GM12878 (cell line): ENCODE data around the gene TIA1. TPM values are rescaled to one million over a fixed set of nuclear protein-coding genes. Genes with fewer than 3 reads are reported as not detected.

Experiments used
- BHLHE40 ChIP-seq, 2 experiments: fragments of 450-650 bp in 1 of 2; IDR thresholded peaks; 2 replicates each; pipeline ENCODE4 v1.6.1; 2011 to 2017; ENCODE audit warnings: low read depth in 2 of 2, borderline replicate concordance in 1 of 2, improper control_type of control experiment in 1 of 2, low read length in 1 of 2, mild to moderate bottlenecking in 1 of 2
- STAT1 ChIP-seq: fragments of 450-650 bp; conservative IDR thresholded peaks from 2 replicates; pipeline ENCODE4 v1.6.1; 2014; ENCODE audit warnings: antibody characterized with exemption, mild to moderate bottlenecking
- TCF7 ChIP-seq: IDR thresholded peaks from 2 replicates; pipeline ENCODE4 v1.6.1; 2014; ENCODE audit warnings: antibody characterized with exemption, borderline replicate concordance
- polyA plus RNA-seq, 11 experiments: library from polyadenylated mRNA; depleted of rRNA in 4 of 11; unstranded in 6 of 11; stranded (reverse) in 5 of 11; fragments of >200 nt; fragmentation: Nextera tagmentation in 4 of 11; fragmentation: Illumina TruSeq in 1 of 11; extraction: Ambion mirVana in 4 of 11; extraction: Trizol in 1 of 11; gene quantifications; 1 replicate in 1 of 11; 2 replicates in 10 of 11; pipeline versions ENCODE4 v1.2.1 to v1.2.3, GENCODE V29; 2011 to 2016; ENCODE audit warnings: inconsistent platforms in 2 of 11, missing spikeins in 2 of 11, low read depth in 1 of 11
- total RNA-seq, 4 experiments: library from RNA; depleted of rRNA in 3 of 4; stranded (reverse); fragments of >200 nt in 3 of 4; fragmentation: Illumina TruSeq in 1 of 4; extraction: Trizol in 1 of 4; gene quantifications; 2 replicates each; pipeline versions ENCODE4 v1.2.1 to v1.2.3, GENCODE V29; 2013 to 2021
- TF ChIP-seq, protein P1 (sequence below): fragments of 450-650 bp; IDR thresholded peaks from 2 replicates; pipeline ENCODE4 v1.6.1; 2017; ENCODE audit warnings: mild to moderate bottlenecking, moderate library complexity
- TF ChIP-seq, protein P2 (sequence below): IDR thresholded peaks from 2 replicates; pipeline ENCODE4 v1.6.1; 2011; ENCODE audit warnings: low read depth, mild to moderate bottlenecking, low read length, moderate library complexity, borderline replicate concordance; ENCODE audit errors: extremely low read depth
- TF ChIP-seq, protein P3 (sequence below): fragments of 450-650 bp; IDR thresholded peaks from 2 replicates; pipeline ENCODE4 v1.6.1; 2014; ENCODE audit warnings: mild to moderate bottlenecking
- TF ChIP-seq, protein P4 (sequence below): IDR thresholded peaks from 2 replicates; pipeline ENCODE4 v1.6.1; 2011; ENCODE audit warnings: mild to moderate bottlenecking, low read depth, low read length, moderate library complexity; ENCODE audit not compliant: insufficient replicate concordance

The TIA1 gene
- total and polyA plus RNA-seq, 10 of the 15 experiments (the other 5 are each of a cell fraction or from before 2014, with no cell fraction given), result 21.5 to 155 (median 67.0) TPM

DNA sequence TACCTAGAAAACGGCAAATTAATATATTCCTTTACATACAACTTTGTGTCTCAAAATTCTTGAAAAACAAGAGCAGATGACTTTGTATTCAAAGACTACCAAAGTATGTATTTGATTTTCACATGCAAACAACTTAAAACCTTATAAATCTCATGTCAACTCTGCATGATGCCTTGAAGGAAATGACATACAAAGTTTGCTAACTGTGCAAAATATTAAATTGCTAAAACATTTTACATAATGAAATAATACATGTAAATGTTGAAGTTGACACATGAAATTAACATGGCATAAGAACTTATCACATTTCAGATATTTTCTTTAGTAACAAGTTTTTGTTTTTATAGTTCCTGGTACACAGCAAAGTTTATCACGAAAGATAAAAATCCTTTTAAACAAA, 36.8 kb downstream of the TIA1 start (continued):
- TF ChIP-seq, protein P1, sequence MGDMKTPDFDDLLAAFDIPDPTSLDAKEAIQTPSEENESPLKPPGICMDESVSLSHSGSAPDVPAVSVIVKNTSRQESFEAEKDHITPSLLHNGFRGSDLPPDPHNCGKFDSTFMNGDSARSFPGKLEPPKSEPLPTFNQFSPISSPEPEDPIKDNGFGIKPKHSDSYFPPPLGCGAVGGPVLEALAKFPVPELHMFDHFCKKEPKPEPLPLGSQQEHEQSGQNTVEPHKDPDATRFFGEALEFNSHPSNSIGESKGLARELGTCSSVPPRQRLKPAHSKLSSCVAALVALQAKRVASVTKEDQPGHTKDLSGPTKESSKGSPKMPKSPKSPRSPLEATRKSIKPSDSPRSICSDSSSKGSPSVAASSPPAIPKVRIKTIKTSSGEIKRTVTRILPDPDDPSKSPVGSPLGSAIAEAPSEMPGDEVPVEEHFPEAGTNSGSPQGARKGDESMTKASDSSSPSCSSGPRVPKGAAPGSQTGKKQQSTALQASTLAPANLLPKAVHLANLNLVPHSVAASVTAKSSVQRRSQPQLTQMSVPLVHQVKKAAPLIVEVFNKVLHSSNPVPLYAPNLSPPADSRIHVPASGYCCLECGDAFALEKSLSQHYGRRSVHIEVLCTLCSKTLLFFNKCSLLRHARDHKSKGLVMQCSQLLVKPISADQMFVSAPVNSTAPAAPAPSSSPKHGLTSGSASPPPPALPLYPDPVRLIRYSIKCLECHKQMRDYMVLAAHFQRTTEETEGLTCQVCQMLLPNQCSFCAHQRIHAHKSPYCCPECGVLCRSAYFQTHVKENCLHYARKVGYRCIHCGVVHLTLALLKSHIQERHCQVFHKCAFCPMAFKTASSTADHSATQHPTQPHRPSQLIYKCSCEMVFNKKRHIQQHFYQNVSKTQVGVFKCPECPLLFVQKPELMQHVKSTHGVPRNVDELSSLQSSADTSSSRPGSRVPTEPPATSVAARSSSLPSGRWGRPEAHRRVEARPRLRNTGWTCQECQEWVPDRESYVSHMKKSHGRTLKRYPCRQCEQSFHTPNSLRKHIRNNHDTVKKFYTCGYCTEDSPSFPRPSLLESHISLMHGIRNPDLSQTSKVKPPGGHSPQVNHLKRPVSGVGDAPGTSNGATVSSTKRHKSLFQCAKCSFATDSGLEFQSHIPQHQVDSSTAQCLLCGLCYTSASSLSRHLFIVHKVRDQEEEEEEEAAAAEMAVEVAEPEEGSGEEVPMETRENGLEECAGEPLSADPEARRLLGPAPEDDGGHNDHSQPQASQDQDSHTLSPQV, result no peak
- TF ChIP-seq, protein P2, sequence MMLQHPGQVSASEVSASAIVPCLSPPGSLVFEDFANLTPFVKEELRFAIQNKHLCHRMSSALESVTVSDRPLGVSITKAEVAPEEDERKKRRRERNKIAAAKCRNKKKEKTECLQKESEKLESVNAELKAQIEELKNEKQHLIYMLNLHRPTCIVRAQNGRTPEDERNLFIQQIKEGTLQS, result no peak
- no peak for TF ChIP-seq BHLHE40 (IDR thresholded peaks at IDR 0.05; ENCODE audit: borderline replicate concordance in 1 of 2, low read depth in 2 of 2, low read length in 1 of 2)
- TF ChIP-seq TCF7, result no peak
- TF ChIP-seq, protein P3, sequence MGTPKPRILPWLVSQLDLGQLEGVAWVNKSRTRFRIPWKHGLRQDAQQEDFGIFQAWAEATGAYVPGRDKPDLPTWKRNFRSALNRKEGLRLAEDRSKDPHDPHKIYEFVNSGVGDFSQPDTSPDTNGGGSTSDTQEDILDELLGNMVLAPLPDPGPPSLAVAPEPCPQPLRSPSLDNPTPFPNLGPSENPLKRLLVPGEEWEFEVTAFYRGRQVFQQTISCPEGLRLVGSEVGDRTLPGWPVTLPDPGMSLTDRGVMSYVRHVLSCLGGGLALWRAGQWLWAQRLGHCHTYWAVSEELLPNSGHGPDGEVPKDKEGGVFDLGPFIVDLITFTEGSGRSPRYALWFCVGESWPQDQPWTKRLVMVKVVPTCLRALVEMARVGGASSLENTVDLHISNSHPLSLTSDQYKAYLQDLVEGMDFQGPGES, result no peak
- TF ChIP-seq STAT1, result no peak
- TF ChIP-seq, protein P4, sequence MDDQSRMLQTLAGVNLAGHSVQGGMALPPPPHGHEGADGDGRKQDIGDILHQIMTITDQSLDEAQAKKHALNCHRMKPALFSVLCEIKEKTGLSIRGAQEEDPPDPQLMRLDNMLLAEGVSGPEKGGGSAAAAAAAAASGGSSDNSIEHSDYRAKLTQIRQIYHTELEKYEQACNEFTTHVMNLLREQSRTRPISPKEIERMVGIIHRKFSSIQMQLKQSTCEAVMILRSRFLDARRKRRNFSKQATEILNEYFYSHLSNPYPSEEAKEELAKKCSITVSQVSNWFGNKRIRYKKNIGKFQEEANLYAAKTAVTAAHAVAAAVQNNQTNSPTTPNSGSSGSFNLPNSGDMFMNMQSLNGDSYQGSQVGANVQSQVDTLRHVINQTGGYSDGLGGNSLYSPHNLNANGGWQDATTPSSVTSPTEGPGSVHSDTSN, result no peak
